SK-N-SH treated with all-trans-retinoic acid at 6 μM for 48 hours (cell line): ENCODE data around the gene CABP4.
A peak's percentile ranks its signal among the peaks of the same experiment; 100 is the strongest.

ENCODE experiments used
- ATAC-seq: fragments of 200-7000 bp; cut with Tn5 transposase; 3 replicates; pipeline ENCODE4 v1.9.1; 2020; ENCODE audit warnings: mild to moderate bottlenecking, moderate library complexity
- ARNTL ChIP-seq: fragments of 450-650 bp; formaldehyde crosslinking; IDR thresholded peaks from 2 replicates; pipeline ENCODE4 v1.5.0; 2020; ENCODE audit warnings: low read depth, mild to moderate bottlenecking, moderate library complexity, borderline replicate concordance
- CSDC2 ChIP-seq: fragments of 250-450 bp; sonication (Bioruptor Pico); IDR thresholded peaks from 2 replicates; pipeline ENCODE4 v1.5.0; 2020; ENCODE audit warnings: mild to moderate bottlenecking, moderate library complexity
- GLIS3 ChIP-seq: fragments of 250-450 bp; sonication (Bioruptor Pico); IDR thresholded peaks from 2 replicates; pipeline ENCODE4 v1.5.0; 2020; ENCODE audit warnings: mild to moderate bottlenecking, moderate library complexity
- ISL1 ChIP-seq: fragments of 250-450 bp; sonication (Bioruptor Pico); IDR thresholded peaks from 2 replicates; pipeline ENCODE4 v2.1.2; 2022; ENCODE audit warnings: mild to moderate bottlenecking, moderate library complexity
- OSR1 ChIP-seq: fragments of 250-450 bp; sonication (Bioruptor Pico); IDR thresholded peaks from 2 replicates; pipeline ENCODE4 v1.8.0; 2022; ENCODE audit warnings: moderate library complexity, mild to moderate bottlenecking, inconsistent platforms
- PPARA ChIP-seq: fragments of 250-450 bp; sonication (Bioruptor Pico); IDR thresholded peaks from 2 replicates; pipeline ENCODE4 v1.5.0; 2020; ENCODE audit warnings: mild to moderate bottlenecking, borderline replicate concordance
- RARB ChIP-seq: fragments of 250-450 bp; sonication (Bioruptor Pico); IDR thresholded peaks from 2 replicates; pipeline ENCODE4 v1.8.0; 2021; ENCODE audit warnings: mild to moderate bottlenecking, moderate library complexity
- TCF4 ChIP-seq: fragments of 250-450 bp; sonication (Bioruptor Pico); IDR thresholded peaks from 2 replicates; pipeline ENCODE4 v1.8.0; 2021; ENCODE audit warnings: mild to moderate bottlenecking, moderate library complexity, borderline replicate concordance
- TOX ChIP-seq: fragments of 250-450 bp; sonication (Bioruptor Pico); IDR thresholded peaks from 2 replicates; pipeline ENCODE4 v1.8.0; 2021; ENCODE audit warnings: mild to moderate bottlenecking, moderate library complexity, borderline replicate concordance
- ZC3H10 ChIP-seq: fragments of 250-450 bp; sonication (Bioruptor Pico); IDR thresholded peaks from 2 replicates; pipeline ENCODE4 v1.5.1; 2021; ENCODE audit warnings: mild to moderate bottlenecking, moderate library complexity
- ZFP3 ChIP-seq: fragments of 250-450 bp; sonication (Bioruptor Pico); IDR thresholded peaks from 2 replicates; pipeline ENCODE4 v1.5.0; 2020; ENCODE audit warnings: mild to moderate bottlenecking, moderate library complexity
- ZFP30 ChIP-seq: fragments of 450-650 bp; formaldehyde crosslinking; IDR thresholded peaks from 2 replicates; pipeline ENCODE4 v1.5.0; 2022; ENCODE audit warnings: mild to moderate bottlenecking, moderate library complexity
- ZNF565 ChIP-seq: fragments of 450-650 bp; formaldehyde crosslinking; conservative IDR thresholded peaks from 2 replicates; pipeline ENCODE4 v1.5.0; 2020; ENCODE audit warnings: low read depth, mild to moderate bottlenecking, moderate library complexity
- ZNF8 ChIP-seq: fragments of 450-650 bp; formaldehyde crosslinking; IDR thresholded peaks from 2 replicates; pipeline ENCODE4 v1.5.0; 2020; ENCODE audit warnings: mild to moderate bottlenecking, moderate library complexity
- TF ChIP-seq, protein P1 (sequence below): fragments of 250-450 bp; sonication (Bioruptor Pico); IDR thresholded peaks from 2 replicates; pipeline ENCODE4 v1.5.0; 2020; ENCODE audit warnings: mild to moderate bottlenecking, moderate library complexity
- TF ChIP-seq, protein P2 (sequence below): fragments of 250-450 bp; sonication (Bioruptor Pico); IDR thresholded peaks from 2 replicates; pipeline ENCODE4 v1.5.1; 2021; ENCODE audit warnings: mild to moderate bottlenecking, moderate library complexity
- TF ChIP-seq, protein P3 (sequence below): fragments of 250-450 bp; sonication (Bioruptor Pico); IDR thresholded peaks from 2 replicates; pipeline ENCODE4 v1.8.0; 2020; ENCODE audit warnings: mild to moderate bottlenecking, moderate library complexity, borderline replicate concordance
- TF ChIP-seq, protein P4 (sequence below): fragments of 250-450 bp; sonication (Bioruptor Pico); IDR thresholded peaks from 2 replicates; pipeline ENCODE4 v1.8.0; 2021; ENCODE audit warnings: low read depth, mild to moderate bottlenecking, moderate library complexity, borderline replicate concordance

CABP4 gene

DNA sequence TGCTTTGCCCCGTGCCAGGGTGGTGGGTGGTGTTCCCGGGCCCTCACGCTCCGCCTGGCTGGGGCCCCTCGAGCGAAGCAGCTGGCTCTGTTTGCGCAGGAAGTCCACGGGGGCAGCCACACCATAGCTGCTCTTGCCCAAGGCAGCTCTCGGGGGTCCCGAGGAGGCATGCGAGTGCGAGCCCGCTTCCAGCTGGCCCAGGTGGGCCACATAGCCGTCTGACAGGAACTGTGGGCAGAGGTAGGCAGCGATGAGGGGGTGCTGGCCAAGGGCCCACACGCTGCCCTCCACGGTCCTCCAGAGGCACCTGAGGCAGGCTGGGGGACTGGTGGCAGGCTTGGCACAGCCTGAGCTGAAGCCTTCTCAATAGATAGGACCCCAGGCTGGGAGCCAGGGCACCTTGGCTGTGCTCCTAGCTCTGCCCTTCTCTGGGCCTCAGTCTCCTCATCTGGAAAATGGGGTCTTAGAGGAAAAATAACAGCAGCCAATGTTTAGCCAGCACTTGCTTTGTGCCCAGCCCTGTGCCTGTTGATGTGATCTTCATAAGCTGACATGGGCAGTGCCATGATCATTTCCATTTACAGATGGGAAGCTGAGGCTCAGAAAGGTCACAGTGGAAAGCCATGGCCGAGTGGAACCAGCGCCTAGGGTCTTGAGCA, 37.0 kb downstream of the CABP4 start:
- TF ChIP-seq TOX (CRISPR knock-in tag) (no peak), ZFP30 (CRISPR knock-in tag) (no peak), OSR1 (CRISPR knock-in tag) (no peak), RARB (CRISPR knock-in tag) (no peak), ISL1 (CRISPR knock-in tag) (no peak), TCF4 (CRISPR knock-in tag) (no peak), PPARA (no peak), GLIS3 (CRISPR knock-in tag) (no peak), ZNF8 (CRISPR knock-in tag) (no peak), ZC3H10 (CRISPR knock-in tag) (no peak)
- TF ChIP-seq, protein P1, sequence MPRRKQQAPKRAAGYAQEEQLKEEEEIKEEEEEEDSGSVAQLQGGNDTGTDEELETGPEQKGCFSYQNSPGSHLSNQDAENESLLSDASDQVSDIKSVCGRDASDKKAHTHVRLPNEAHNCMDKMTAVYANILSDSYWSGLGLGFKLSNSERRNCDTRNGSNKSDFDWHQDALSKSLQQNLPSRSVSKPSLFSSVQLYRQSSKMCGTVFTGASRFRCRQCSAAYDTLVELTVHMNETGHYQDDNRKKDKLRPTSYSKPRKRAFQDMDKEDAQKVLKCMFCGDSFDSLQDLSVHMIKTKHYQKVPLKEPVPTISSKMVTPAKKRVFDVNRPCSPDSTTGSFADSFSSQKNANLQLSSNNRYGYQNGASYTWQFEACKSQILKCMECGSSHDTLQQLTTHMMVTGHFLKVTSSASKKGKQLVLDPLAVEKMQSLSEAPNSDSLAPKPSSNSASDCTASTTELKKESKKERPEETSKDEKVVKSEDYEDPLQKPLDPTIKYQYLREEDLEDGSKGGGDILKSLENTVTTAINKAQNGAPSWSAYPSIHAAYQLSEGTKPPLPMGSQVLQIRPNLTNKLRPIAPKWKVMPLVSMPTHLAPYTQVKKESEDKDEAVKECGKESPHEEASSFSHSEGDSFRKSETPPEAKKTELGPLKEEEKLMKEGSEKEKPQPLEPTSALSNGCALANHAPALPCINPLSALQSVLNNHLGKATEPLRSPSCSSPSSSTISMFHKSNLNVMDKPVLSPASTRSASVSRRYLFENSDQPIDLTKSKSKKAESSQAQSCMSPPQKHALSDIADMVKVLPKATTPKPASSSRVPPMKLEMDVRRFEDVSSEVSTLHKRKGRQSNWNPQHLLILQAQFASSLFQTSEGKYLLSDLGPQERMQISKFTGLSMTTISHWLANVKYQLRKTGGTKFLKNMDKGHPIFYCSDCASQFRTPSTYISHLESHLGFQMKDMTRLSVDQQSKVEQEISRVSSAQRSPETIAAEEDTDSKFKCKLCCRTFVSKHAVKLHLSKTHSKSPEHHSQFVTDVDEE (CRISPR knock-in tag), result no peak
- TF ChIP-seq, protein P2, sequence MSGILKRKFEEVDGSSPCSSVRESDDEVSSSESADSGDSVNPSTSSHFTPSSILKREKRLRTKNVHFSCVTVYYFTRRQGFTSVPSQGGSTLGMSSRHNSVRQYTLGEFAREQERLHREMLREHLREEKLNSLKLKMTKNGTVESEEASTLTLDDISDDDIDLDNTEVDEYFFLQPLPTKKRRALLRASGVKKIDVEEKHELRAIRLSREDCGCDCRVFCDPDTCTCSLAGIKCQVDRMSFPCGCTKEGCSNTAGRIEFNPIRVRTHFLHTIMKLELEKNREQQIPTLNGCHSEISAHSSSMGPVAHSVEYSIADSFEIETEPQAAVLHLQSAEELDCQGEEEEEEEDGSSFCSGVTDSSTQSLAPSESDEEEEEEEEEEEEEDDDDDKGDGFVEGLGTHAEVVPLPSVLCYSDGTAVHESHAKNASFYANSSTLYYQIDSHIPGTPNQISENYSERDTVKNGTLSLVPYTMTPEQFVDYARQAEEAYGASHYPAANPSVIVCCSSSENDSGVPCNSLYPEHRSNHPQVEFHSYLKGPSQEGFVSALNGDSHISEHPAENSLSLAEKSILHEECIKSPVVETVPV (CRISPR knock-in tag), result no peak
- TF ChIP-seq, all 23 proteins: peak for 0
- 0 out of 3 replicates have a peak, but pooled peaks have one; percentile 5 for ATAC-seq

DNA sequence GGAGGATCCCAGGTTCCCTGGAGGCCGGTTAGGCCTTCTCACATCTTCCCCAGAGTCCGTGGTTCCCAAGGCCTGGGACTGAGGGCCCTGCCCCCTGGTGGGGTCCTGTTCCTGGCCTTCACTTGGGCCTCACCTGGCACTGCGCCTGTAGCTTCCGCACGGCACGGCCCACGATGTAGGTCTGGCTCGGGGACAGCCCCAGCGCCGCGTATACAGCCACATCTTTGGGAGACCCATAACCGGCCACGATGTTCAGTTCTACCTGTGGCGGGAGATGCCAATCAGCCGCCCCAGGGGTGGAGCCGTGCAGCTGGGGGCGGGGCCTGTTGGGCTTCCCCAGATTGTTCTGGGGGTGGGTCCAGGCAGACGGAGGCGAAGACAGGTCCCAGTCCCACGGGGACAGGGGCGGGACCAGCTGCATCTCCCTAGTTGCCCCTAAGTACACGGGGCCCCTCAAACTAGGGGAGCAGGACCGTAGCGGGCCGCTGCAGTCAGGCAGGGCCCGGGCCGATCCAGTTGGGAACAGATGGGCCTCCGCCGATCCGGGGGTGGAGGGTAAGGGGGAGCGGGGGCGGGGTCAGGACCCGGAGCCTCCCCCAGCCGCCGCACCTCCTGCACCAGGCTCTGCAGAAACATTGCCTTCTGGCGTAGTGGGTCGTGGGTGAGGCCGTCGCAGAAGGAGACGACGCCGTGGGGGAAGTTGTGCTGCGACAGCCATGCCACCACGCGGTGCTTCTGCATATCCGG, 37.8 kb downstream of the CABP4 start:
- no peak for ATAC-seq
- TF ChIP-seq, protein P3, sequence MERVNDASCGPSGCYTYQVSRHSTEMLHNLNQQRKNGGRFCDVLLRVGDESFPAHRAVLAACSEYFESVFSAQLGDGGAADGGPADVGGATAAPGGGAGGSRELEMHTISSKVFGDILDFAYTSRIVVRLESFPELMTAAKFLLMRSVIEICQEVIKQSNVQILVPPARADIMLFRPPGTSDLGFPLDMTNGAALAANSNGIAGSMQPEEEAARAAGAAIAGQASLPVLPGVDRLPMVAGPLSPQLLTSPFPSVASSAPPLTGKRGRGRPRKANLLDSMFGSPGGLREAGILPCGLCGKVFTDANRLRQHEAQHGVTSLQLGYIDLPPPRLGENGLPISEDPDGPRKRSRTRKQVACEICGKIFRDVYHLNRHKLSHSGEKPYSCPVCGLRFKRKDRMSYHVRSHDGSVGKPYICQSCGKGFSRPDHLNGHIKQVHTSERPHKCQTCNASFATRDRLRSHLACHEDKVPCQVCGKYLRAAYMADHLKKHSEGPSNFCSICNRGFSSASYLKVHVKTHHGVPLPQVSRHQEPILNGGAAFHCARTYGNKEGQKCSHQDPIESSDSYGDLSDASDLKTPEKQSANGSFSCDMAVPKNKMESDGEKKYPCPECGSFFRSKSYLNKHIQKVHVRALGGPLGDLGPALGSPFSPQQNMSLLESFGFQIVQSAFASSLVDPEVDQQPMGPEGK (CRISPR knock-in tag), result no peak
- TF ChIP-seq CSDC2 (CRISPR knock-in tag), result no peak
- TF ChIP-seq ZFP3, result no peak
- no peak for TF ChIP-seq ISL1 (CRISPR knock-in tag)
- no peak for TF ChIP-seq TOX (CRISPR knock-in tag)
- TF ChIP-seq GLIS3 (CRISPR knock-in tag), result no peak
- no peak for TF ChIP-seq ARNTL
- TF ChIP-seq, protein P2 (CRISPR knock-in tag), result no peak
- TF ChIP-seq, protein P4, sequence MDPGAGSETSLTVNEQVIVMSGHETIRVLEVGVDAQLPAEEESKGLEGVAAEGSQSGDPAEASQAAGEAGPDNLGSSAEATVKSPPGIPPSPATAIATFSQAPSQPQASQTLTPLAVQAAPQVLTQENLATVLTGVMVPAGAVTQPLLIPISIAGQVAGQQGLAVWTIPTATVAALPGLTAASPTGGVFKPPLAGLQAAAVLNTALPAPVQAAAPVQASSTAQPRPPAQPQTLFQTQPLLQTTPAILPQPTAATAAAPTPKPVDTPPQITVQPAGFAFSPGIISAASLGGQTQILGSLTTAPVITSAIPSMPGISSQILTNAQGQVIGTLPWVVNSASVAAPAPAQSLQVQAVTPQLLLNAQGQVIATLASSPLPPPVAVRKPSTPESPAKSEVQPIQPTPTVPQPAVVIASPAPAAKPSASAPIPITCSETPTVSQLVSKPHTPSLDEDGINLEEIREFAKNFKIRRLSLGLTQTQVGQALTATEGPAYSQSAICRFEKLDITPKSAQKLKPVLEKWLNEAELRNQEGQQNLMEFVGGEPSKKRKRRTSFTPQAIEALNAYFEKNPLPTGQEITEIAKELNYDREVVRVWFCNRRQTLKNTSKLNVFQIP (CRISPR knock-in tag), result no peak
- TF ChIP-seq OSR1 (CRISPR knock-in tag), result no peak
- TF ChIP-seq ZC3H10 (CRISPR knock-in tag), result no peak
- no peak for TF ChIP-seq TCF4 (CRISPR knock-in tag)
- TF ChIP-seq ZNF565 (CRISPR knock-in tag), result no peak
- TF ChIP-seq, protein P1 (CRISPR knock-in tag), result no peak
- no peak for TF ChIP-seq PPARA
- TF ChIP-seq RARB (CRISPR knock-in tag), result no peak
